Activated T-cell treated with anti-CD3 and anti-CD28 coated beads, Interleukin-2, amount 50 U/mL, for 4 hours (primary cell): ENCODE results near the gene USP47. TPM values are rescaled to one million over a fixed set of nuclear protein-coding genes. Genes with fewer than 3 reads are reported as not detected.

Source experiments
- ATAC-seq, 2 donors: fragments of 200-7000 bp; cut with Tn5 transposase; one replicate each; pipeline ENCODE4 v1.10.0; 2021
- DNase-seq: peaks from one replicate; pipeline ENCODE4 v3.0.0-alpha.2; 2020
- H3K27me3 Mint-ChIP-seq: one replicate; pipeline ENCODE4 v1.8.0; 2021; ENCODE audit warnings: low read depth, mixed read lengths
- H3K36me3 Mint-ChIP-seq: one replicate; pipeline ENCODE4 v1.8.0; 2022; ENCODE audit warnings: mixed read lengths; ENCODE audit not compliant: insufficient read depth
- H3K4me1 Mint-ChIP-seq: one replicate; pipeline ENCODE4 v1.8.0; 2021; ENCODE audit warnings: low read depth, mixed read lengths
- H3K4me3 Mint-ChIP-seq: one replicate; pipeline ENCODE4 v1.8.0; 2021; ENCODE audit warnings: mild to moderate bottlenecking, moderate library complexity, mixed read lengths
- H3K9me3 Mint-ChIP-seq: one replicate; pipeline ENCODE4 v1.8.0; 2021; ENCODE audit warnings: mixed read lengths
- total RNA-seq, 3 donors: library from RNA; stranded (reverse); gene quantifications; one replicate each; pipeline ENCODE4 v1.2.1, GENCODE V29; 2021

USP47 gene
- total RNA-seq, 3 donors from 2014 or later = 39.5 to 48.3 (median 40.8) TPM

DNA sequence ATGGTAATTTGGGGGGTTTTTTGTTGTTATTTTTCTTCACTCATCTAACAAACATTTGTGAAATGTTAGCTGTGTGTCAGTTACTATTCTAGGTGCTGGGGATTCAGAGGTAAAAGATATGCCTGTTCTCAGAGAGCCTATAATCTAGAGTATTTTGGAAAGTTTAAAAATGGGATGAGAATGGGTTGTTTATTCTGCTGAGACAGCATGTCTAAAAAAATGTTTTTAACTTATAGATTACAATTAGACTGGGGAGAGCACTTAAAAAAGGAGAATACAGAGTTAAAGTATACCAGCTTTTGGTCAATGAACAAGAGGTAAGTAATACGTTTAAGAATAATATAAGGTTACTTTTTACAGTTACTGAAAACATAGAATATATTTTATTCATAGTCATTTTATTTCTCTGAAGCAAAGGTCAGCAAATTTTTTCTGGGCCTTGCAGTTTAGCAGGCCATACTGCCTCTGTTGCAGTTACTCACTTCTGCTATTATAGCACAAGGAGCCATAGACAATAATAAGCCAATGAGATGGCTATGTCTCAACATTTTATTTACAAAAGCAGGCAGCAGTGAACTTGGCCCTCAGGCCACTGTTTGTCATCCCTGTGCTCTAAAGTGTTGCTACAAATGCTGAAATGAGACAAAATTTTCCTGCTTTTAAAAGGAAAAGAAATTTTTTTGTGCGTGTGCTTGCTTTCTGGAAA is 106.6 kb downstream of the USP47 start:
- no peaks in the 10 kb centered on the region for H3K9me3 Mint-ChIP-seq
- no peak for ATAC-seq
- H3K4me1 Mint-ChIP-seq = no peaks in the 10 kb centered on the region
- H3K36me3 Mint-ChIP-seq = peaks cover 35% of the 10 kb centered on the region
- H3K27me3 Mint-ChIP-seq = no peaks in the 10 kb centered on the region
- DNase-seq = no peak
- H3K4me3 Mint-ChIP-seq = no peak overlapping the region

DNA sequence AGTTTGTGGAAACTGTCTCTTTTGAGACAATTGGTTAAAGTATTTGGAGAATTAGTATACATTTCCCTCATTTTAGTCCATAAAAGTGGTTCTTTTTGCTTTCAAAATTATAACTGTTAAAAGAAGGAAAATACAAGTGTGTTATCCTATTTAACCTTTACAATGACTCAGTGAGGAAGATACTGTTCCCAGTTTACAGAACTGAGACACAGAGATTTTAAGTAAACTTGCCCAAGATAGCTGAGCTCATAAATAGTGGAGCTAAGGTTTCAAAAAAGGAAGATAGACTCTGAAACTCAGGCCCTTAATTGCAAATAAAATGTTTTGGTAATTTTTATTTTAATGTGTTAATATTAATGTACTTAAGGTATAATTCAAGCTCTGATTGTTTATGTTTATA is 107.7 kb downstream of the USP47 start:
- H3K4me3 Mint-ChIP-seq = no peak overlapping the region
- DNase-seq (no peak), ATAC-seq (no peak)
- H3K36me3 Mint-ChIP-seq = peaks cover 35% of the 10 kb centered on the region
- H3K27me3 Mint-ChIP-seq = no peaks in the 10 kb centered on the region
- no peaks in the 10 kb centered on the region for H3K9me3 Mint-ChIP-seq
- no peaks in the 10 kb centered on the region for H3K4me1 Mint-ChIP-seq

DNA sequence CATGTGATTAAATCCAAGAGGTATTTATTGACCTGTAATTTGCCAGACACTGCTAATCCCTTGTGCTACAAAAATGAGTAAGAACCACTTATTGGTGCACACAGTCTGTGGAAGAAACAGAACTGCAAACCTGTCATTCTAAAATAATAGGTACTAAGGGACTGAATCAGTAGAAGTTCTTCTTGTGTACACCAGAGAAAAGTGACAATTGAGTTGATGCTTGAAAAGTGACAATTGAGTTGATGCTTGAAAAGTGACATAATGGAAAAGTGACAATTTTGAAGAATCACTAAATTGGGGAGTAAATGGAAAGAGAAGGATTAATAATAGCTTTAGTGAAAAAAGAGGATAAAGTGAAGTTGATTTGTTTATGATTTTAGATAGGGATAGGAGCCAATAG is 110.3 kb downstream of the USP47 start:
- Mint-ChIP-seq H3K9me3 (no peaks in the 10 kb centered on the region), H3K27me3 (no peaks in the 10 kb centered on the region), H3K36me3 (peaks cover 37% of the 10 kb centered on the region), H3K4me3 (no peak overlapping the region), H3K4me1 (no peaks in the 10 kb centered on the region)
- ATAC-seq (no peak), DNase-seq (no peak)

DNA sequence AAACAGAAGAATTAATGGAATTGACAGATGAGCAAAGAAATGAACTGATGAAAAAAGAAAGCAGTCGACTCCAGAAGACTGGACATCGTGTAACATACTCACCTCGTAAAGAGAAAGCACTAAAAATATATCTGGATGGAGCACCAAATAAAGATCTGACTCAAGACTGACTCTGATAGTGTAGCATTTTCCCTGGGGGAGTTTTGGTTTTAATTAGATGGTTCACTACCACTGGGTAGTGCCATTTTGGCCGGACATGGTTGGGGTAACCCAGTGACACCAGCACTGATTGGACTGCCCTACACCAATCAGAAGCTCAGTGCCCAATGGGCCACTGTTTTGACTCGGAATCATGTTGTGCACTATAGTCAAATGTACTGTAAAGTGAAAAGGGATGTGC is 114.2 kb downstream of the USP47 start:
- ATAC-seq (no peak), DNase-seq (no peak)
- no peak overlapping the region for H3K4me3 Mint-ChIP-seq
- peaks cover 25% of the 10 kb centered on the region for H3K4me1 Mint-ChIP-seq
- H3K9me3 Mint-ChIP-seq = no peaks in the 10 kb centered on the region
- H3K27me3 Mint-ChIP-seq = no peaks in the 10 kb centered on the region
- H3K36me3 Mint-ChIP-seq = peaks cover 34% of the 10 kb centered on the region

DNA sequence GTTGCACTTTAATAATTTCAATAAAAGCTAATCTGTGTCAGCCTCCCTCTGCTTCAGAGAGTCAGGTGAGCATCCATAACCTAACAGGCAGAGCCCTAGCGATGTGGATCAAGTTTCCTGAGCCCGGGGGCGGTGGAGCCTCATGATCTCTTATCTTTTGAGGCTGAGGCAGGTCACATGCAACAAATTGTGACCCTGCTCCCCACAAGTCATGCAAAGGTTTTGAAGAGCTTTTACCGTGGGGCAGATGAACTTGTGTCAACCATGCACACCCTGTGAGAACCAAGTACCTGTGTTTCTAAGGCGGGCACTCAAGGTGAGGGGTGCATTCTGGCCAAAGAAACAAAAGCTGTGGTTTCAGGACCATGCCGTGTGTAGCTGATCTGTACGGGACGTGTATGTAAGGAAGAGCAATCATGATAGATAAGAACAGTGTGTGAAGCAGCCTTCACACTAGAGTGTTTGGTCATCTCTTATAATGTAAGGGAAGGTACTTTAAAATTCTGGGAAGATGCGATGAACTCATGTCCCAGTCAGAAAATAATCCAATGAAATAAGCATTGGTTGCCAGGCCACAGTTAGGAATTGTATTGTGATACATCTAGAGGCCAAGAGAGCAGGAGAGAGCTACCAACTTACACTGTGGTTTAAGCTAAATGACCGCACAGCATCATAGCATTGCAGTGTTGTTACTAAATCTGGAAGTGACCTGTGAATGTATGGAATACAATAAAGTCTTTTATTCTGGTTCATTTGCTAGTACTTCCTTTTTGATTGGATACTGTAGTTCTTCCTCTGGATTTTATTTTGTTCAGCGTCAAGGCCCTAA is 116.8 kb downstream of the USP47 start:
- Mint-ChIP-seq H3K4me1 (peaks cover 38% of the 10 kb centered on the region), H3K27me3 (no peaks in the 10 kb centered on the region), H3K36me3 (peaks cover 20% of the 10 kb centered on the region)

DNA sequence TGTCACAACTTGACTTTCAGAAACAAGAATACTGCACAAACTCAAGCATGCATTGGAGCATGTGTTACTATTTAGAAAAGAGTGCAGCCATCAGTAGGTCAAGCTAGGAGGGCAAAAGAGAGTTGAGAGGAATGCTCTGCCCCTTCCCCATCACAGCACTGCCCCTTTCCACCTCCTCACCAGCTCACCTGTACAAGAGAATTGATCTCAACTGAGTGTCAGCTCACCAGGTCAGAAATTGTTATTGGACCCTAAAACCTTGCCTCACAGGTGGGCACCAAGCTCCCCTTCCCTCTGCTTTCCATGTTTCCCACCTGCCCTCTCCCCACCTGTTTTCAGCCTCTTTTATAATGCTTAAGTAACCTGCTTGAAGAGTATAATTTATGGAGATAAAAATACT is 117.8 kb downstream of the USP47 start:
- Mint-ChIP-seq H3K4me3 (no peak overlapping the region), H3K9me3 (no peaks in the 10 kb centered on the region), H3K4me1 (peaks cover 38% of the 10 kb centered on the region), H3K27me3 (no peaks in the 10 kb centered on the region), H3K36me3 (peaks cover 18% of the 10 kb centered on the region)
- no peak for DNase-seq
- no peak for ATAC-seq

More for the DNA sequence above, 116.8 kb downstream of the USP47 start:
- Mint-ChIP-seq H3K4me3 (no peak overlapping the region), H3K9me3 (no peaks in the 10 kb centered on the region)
- DNase-seq = no peak
- ATAC-seq = no peak

DNA sequence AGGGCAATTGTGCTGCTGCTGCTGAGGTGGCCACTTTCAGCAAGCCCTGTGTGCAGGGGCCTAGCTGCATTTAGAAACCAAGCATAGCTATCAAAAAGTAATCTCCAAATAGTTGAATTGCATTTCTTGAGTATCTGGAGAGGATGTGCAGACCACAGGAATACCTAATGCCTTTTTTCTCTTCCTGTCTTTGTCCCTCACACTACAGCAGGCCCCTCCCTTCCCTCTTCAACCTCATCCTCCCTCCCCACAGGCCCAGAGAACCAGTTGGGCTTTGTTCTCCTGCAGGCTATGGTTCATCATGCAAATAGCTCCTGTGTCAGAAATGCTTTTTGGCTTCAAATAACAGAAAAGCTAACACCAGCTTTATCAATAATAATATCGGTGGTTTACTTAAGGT is 118.9 kb downstream of the USP47 start:
- H3K9me3 Mint-ChIP-seq = no peaks in the 10 kb centered on the region
- H3K4me3 Mint-ChIP-seq = no peak overlapping the region
- no peaks in the 10 kb centered on the region for H3K27me3 Mint-ChIP-seq
- peaks cover 38% of the 10 kb centered on the region for H3K4me1 Mint-ChIP-seq
- peaks cover 16% of the 10 kb centered on the region for H3K36me3 Mint-ChIP-seq
- ATAC-seq (peak; percentile 42 to 60), DNase-seq (no peak)

DNA sequence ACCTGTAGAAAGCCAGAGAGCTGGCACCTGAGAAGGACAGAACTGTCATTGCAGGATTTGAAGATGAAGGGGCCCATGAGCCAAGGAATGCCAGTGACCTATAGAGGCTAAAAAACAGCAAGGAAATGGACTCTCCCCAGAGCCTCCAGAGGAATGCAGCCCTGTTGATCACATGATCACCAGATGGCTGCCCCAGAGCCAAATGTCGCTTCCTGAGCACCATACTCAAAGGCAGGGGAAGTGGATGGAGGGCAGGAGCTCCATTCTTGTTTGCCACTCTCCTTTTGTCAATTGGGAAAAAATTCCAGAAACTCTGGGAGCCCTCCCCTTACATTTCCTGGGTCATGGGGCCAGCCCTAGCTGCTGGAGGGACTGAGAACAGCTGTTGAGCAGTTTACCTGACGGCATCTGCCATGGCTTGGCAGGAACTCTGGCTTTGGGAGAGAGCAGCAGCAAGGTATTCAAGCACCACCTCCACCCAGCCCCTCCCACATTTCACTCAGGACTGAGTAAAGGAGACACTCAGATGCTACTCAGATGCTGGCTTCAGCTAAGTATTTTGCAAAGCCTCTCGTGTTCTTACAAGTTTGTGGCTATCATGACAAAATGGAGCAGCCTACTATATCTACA is 119.7 kb downstream of the USP47 start:
- H3K9me3 Mint-ChIP-seq = no peaks in the 10 kb centered on the region
- H3K27me3 Mint-ChIP-seq = no peaks in the 10 kb centered on the region
- H3K4me3 Mint-ChIP-seq = no peak overlapping the region
- peaks cover 38% of the 10 kb centered on the region for H3K4me1 Mint-ChIP-seq
- no peak for ATAC-seq
- peaks cover 10% of the 10 kb centered on the region for H3K36me3 Mint-ChIP-seq
- DNase-seq = no peak

DNA sequence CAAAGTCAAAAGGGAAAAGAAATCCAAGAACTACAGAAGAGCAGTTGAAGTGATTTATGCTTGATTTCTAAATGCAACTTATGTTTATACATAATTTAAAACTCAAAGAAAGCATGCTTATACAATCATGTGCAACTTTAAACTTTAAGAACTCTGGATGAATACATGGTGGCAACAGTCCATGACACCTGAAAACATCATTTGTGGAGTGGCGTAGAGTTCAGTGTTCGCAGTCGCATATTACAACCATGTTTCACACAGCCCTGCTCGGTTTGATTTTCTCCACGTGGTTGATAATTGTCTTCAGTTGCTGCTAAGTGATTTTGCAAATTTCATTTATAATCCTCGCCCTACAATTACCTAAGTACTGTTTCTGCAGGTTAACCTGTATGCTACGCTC is 121.3 kb downstream of the USP47 start:
- peaks cover 38% of the 10 kb centered on the region for H3K4me1 Mint-ChIP-seq
- ATAC-seq = no peak
- peaks cover 6% of the 10 kb centered on the region for H3K36me3 Mint-ChIP-seq
- H3K9me3 Mint-ChIP-seq = no peaks in the 10 kb centered on the region
- H3K27me3 Mint-ChIP-seq = no peaks in the 10 kb centered on the region
- H3K4me3 Mint-ChIP-seq = no peak overlapping the region
- no peak for DNase-seq

DNA sequence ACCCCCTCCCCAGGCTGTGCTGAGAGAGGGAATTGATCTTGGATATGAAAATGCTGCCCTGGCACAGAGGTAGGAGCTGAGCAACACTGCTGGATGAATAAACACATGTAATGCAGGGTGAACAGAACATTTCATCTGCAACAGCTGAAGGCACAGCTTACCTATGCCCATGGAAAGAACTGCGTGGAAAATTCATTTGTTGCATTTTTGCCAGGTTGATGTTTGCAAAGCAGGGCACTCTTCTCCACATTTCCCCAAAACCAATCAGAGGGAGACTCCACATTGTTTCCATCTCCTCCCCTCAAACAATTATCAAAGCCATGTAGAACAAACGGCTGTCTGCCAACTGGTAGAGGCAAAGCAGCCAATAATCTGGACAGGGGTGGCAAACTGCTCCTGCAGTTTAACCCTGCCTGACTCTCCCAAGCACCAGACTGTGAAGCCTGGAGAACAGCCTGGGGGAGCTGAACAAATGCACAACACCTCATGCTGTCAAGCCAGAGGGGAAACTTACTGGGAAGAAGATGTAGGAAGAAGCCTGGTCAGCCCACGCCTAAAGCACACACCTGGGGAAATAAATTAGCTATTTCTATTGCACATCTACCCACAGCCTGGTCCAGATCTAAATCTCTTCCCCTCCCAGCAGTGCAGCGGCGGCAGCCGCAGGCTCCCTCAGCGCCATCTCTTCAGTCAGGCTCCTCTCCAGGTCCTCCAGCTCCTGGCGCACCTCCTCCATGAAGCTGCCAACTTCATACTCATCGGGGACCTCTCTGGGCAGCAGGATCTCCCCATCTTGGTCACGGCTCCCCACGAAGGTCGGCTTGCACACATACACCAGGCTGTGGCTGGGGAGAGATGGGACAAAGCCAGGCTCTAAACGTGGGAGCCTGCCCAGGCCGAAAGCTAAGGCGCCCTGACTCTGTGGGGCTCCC is 122.3 kb downstream of the USP47 start:
- no peak for DNase-seq
- Mint-ChIP-seq H3K4me1 (peaks cover 31% of the 10 kb centered on the region), H3K4me3 (no peak overlapping the region), H3K27me3 (no peaks in the 10 kb centered on the region), H3K36me3 (peaks cover 4% of the 10 kb centered on the region), H3K9me3 (no peaks in the 10 kb centered on the region)
- no peak for ATAC-seq

DNA sequence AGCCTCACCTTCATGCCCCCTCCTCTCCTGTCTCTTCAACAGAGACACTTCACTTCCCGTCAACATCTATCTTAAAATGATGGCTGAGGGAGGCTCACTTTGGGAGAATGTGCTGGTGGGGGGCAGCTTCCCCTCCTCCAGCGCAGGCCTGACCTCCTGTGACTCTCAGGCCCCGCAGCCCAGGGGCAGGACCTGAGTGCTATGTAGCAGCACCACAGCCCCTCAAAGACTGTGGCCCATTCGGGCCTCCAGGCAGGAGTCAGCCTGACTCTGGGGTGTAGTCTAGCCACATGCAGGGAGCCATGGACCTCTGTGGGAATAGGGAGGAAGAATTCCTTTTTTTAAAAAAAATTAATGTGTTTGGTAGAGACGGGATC is 123.0 kb downstream of the USP47 start:
- Mint-ChIP-seq H3K9me3 (no peaks in the 10 kb centered on the region), H3K27me3 (no peaks in the 10 kb centered on the region), H3K36me3 (peaks cover 3% of the 10 kb centered on the region), H3K4me3 (no peak overlapping the region), H3K4me1 (peaks cover 26% of the 10 kb centered on the region)
- DNase-seq (no peak), ATAC-seq (no peak)

DNA sequence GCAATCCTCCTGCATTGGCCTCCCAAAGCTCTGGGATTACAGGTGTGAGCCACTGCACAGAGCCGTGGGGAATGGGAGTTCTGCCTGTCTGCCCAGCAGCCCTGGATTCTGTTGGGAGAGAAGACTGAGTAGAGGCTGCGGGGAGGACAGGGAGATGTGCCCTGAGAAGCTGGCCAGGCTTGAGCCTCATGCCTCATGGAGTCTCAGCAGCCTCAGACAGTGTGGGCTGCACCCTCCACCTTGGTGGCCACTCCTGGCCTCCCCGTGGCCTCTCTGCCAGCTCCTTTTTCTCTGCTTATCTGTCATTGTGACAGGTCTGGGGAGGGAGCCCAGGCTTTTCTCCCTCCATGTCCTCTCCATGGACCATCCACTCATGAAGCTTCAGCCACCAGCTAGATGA is 123.4 kb downstream of the USP47 start:
- H3K4me1 Mint-ChIP-seq = peaks cover 22% of the 10 kb centered on the region
- no peak for ATAC-seq
- DNase-seq = no peak
- H3K4me3 Mint-ChIP-seq = no peak overlapping the region
- no peaks in the 10 kb centered on the region for H3K9me3 Mint-ChIP-seq
- no peaks in the 10 kb centered on the region for H3K36me3 Mint-ChIP-seq
- no peaks in the 10 kb centered on the region for H3K27me3 Mint-ChIP-seq

DNA sequence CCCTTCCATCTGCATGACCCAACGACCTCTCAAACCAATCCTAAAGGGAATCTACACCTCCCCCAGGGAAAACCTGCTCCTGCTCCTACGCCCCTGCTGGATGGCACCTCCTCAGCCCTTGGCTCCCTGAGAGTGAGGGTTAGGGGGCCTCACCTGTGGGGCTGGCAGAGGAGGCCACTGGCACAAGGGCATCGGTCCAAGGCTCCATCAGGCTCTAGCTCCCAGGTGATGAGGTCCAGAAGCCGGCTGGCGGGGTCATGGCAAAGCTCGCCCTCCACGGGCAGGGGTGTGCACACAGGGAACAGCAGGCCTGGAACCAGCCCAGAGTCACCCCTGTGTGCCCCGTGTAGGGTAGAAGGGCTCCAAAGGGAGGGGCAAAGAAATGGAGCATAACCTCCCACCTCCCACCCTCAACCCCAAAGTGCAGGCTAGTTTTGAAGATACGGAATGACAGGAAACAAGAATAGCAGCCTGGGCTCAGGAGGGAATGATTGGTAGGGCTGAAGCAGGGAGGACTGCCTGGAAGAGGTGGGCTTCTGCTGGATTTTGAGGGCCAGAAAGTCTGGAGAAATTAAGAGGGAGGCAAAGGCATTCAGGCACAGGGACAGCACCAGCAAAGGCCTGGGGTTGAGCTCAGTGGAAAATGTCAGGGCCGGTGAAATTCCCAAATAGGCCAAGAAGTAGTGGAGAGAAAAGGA is 124.0 kb downstream of the USP47 start:
- DNase-seq (no peak), ATAC-seq (no peak)
- H3K4me1 Mint-ChIP-seq = peaks cover 15% of the 10 kb centered on the region
- H3K4me3 Mint-ChIP-seq = no peak overlapping the region
- H3K9me3 Mint-ChIP-seq = no peaks in the 10 kb centered on the region
- no peaks in the 10 kb centered on the region for H3K27me3 Mint-ChIP-seq
- no peaks in the 10 kb centered on the region for H3K36me3 Mint-ChIP-seq
